Measurements from ENCODE around the gene PEX16. TPM values are rescaled to one million over a fixed set of nuclear protein-coding genes. Genes with fewer than 3 reads are reported as not detected.

PEX16 gene
- polyA plus RNA-seq, 6 donors from 2014 or later = 47.4 to 64.4 (median 60.4) TPM

DNA sequence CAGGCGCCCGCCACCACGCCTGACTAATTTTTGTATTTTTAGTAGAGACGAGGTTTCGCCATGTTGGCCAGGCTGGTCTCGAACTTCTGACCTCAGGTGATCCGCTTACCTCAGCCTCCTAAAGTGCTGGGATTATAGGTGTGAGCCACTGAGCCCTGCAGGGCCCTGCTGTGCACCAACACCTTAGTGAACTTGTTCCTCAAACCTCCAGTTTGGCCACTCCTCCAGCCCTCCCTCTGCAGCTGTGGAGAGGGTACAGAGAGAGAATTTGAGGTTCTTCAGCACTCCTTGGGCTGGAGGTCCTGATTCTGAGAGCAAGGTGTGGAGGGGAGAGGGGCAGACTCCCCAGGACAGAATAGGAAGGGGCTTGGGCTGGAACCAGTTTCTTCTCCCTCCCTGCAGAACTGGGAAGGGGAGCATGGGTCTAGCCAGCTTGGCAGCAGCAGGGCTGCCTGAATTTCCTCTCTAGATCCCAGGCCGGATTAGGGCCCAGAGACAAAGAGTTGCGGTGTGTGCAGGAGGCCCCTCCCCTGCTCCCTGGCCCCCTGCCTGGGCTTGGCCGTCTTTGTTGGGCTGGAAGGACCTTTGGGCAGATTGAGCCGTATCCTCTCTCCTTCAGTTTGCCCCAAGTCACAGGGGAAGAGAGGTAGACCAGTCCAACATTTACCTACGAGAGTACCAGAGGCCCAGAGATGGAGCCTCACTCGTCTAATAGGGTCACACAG, 2.3 kb upstream of the PEX16 start:
- H3K27ac Mint-ChIP-seq = peak overlapping the region in 3 of 6 donors; percentile 18 to 94 (median 92)
- H3K9me3 Mint-ChIP-seq = no peaks in the 10 kb centered on the region
- H3K27me3 Mint-ChIP-seq = no peaks in the 10 kb centered on the region
- ATAC-seq (ENCODE audit: low read depth in 2 of 2) = no peak
- peak overlapping the region; percentile 87 to 97 (median 96) for H3K4me3 Mint-ChIP-seq
- no peaks in the 10 kb centered on the region for H3K36me3 Mint-ChIP-seq
- H3K4me1 Mint-ChIP-seq = peaks cover 56 to 75% (median 72%) of the 10 kb centered on the region in 3 donors
- DNase-seq = no peak

GRCh38 chr11:45918962-45919675, 1.4 kb upstream of the PEX16 start:
- Mint-ChIP-seq H3K4me1 (peaks cover 50 to 69% (median 69%) of the 10 kb centered on the region in 3 donors), H3K27ac (peak overlapping the region in 5 of 6 donors; percentile 93 to 97 (median 96)), H3K4me3 (peak overlapping the region; percentile 87 to 97 (median 96)), H3K36me3 (no peaks in the 10 kb centered on the region), H3K27me3 (no peaks in the 10 kb centered on the region), H3K9me3 (no peaks in the 10 kb centered on the region)
- ATAC-seq (ENCODE audit: low read depth in 2 of 2) (no peak), DNase-seq (no peak)

DNA sequence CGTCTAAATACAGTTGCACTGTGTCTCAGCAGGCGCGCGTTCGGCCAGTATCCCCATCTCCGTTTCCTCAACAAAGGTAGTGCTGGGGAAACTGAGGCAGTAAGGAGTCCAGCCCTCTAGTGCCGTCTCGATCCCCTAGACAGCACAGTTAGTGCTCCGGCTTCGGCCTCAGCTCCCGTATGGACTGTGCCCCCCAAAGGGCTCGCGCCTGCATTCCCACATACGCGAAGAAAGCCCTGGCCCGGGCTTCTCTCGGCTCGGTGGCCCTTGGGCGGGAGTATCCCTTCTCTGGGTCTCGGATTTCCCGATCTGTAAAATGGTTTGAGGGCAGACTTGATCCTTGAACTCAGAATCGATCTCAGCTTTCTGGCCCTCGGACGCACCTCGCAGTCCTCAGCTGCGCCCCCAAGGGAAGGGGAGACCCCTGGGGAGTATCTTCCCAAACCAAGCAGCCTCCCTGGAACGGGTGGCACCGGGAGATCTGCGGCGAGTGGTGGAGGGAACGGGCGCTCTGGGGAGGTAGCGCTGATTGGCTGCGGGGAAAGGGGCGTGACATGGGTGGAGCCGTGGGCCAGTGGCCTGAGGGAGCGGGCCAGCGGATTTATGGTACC, 759 bp upstream of the PEX16 start:
- peaks cover 48 to 66% (median 66%) of the 10 kb centered on the region in 3 donors for H3K4me1 Mint-ChIP-seq
- peaks cover 0 to 2% of the 10 kb centered on the region in 2 donors for H3K36me3 Mint-ChIP-seq

DNA sequence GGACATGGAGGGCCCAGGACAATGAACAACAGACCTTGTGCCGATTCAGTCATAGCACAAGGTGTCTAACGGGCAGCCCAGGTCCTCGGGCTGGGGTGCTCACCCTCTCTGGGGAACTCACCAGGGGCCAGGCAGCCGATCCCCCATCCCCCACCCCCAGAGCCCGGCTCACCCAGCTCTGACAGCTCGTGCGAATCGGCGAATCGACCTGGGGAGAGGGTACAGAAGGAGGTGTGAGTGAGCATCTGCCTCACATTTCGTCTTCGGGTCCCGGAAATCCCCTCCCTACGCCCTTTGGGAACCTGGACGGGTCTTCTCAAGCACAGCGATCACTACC, 423 bp downstream of the PEX16 start:
- Mint-ChIP-seq H3K36me3 (peaks cover 0 to 5% of the 10 kb centered on the region in 2 donors), H3K4me1 (peaks cover 45 to 67% (median 66%) of the 10 kb centered on the region in 3 donors), H3K4me3 (peak overlapping the region; percentile 87 to 97 (median 96)), H3K9me3 (no peaks in the 10 kb centered on the region), H3K27me3 (no peaks in the 10 kb centered on the region), H3K27ac (peak overlapping the region; percentile 93 to 97 (median 96))
- ATAC-seq (ENCODE audit: low read depth in 2 of 2) = peak; percentile 9 to 13
- no peak for DNase-seq

More for the DNA sequence above, 759 bp upstream of the PEX16 start:
- Mint-ChIP-seq H3K4me3 (peak overlapping the region; percentile 87 to 97 (median 96)), H3K27me3 (no peaks in the 10 kb centered on the region), H3K9me3 (no peaks in the 10 kb centered on the region), H3K27ac (peak overlapping the region; percentile 93 to 97 (median 96))
- DNase-seq (peak; percentile 50), ATAC-seq (ENCODE audit: low read depth in 2 of 2) (peak in 1 of 2 donors; percentile 7)

GRCh38 chr11:45915446-45915845, 2.2 kb downstream of the PEX16 start:
- Mint-ChIP-seq H3K27ac (peak overlapping the region in 3 of 6 donors; percentile 24 to 67 (median 28)), H3K4me3 (peak overlapping the region in 6 of 8 donors; percentile 20 to 83 (median 63)), H3K9me3 (no peaks in the 10 kb centered on the region), H3K27me3 (no peaks in the 10 kb centered on the region), H3K36me3 (peaks cover 0 to 12% of the 10 kb centered on the region in 2 donors), H3K4me1 (peaks cover 39 to 54% (median 53%) of the 10 kb centered on the region in 3 donors)
- ATAC-seq (ENCODE audit: low read depth in 2 of 2) = no peak
- no peak for DNase-seq

GRCh38 chr11:45913942-45914635, 3.6 kb downstream of the PEX16 start:
- no peaks in the 10 kb centered on the region for H3K9me3 Mint-ChIP-seq
- H3K27ac Mint-ChIP-seq = peak overlapping the region in 2 of 6 donors; percentile 63 to 80
- H3K4me1 Mint-ChIP-seq = peaks cover 26 to 40% (median 39%) of the 10 kb centered on the region in 3 donors
- H3K4me3 Mint-ChIP-seq = peak overlapping the region in 3 of 8 donors; percentile 53 to 75 (median 73)
- H3K36me3 Mint-ChIP-seq = peaks cover 0 to 12% of the 10 kb centered on the region in 2 donors
- no peak for DNase-seq
- H3K27me3 Mint-ChIP-seq = no peaks in the 10 kb centered on the region
- ATAC-seq (ENCODE audit: low read depth in 2 of 2) = no peak

- Mint-ChIP-seq H3K27me3 (no peaks in the 10 kb centered on the region), H3K9me3 (no peaks in the 10 kb centered on the region), H3K4me3 (no peak overlapping the region), H3K36me3 (peaks cover 0 to 12% of the 10 kb centered on the region in 2 donors), H3K4me1 (peaks cover 24 to 38% (median 34%) of the 10 kb centered on the region in 3 donors), H3K27ac (peak overlapping the region in 1 of 6 donors; percentile 75)
- no peak for DNase-seq
- no peak for ATAC-seq (ENCODE audit: low read depth in 2 of 2)
These were observed 4.2 kb downstream of the PEX16 start for GRCh38 chr11:45913514-45913913.

DNA sequence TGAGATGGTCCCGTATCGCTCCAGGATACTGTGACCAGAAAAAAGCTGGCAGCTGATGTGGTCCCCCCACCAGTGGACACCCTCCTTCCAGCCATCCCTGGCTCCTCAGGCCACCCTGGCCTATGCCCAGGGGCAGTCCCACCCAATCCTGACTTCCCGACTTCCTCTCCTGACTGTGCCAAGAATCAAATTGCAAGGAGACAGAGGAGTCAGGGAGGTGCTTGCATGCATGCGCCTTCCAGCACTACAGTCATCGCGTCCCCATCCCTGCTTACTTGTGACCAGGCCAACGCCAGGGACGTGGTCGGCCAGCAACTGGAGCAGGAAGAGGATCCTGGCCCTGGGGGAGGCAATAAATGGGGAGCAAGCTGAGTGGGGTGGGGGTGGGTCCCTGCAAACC, 7.1 kb downstream of the PEX16 start:
- H3K36me3 Mint-ChIP-seq = peaks cover 0 to 12% of the 10 kb centered on the region in 2 donors
- no peaks in the 10 kb centered on the region for H3K9me3 Mint-ChIP-seq
- no peak overlapping the region for H3K27ac Mint-ChIP-seq
- DNase-seq = no peak
- H3K4me1 Mint-ChIP-seq = peaks cover 14 to 29% (median 22%) of the 10 kb centered on the region in 3 donors
- no peak for ATAC-seq (ENCODE audit: low read depth in 2 of 2)
- H3K4me3 Mint-ChIP-seq = no peak overlapping the region
- no peaks in the 10 kb centered on the region for H3K27me3 Mint-ChIP-seq

- H3K36me3 Mint-ChIP-seq = peaks cover 0 to 12% of the 10 kb centered on the region in 2 donors
These were observed 7.8 kb downstream of the PEX16 start for GRCh38 chr11:45909594-45910475.

DNA sequence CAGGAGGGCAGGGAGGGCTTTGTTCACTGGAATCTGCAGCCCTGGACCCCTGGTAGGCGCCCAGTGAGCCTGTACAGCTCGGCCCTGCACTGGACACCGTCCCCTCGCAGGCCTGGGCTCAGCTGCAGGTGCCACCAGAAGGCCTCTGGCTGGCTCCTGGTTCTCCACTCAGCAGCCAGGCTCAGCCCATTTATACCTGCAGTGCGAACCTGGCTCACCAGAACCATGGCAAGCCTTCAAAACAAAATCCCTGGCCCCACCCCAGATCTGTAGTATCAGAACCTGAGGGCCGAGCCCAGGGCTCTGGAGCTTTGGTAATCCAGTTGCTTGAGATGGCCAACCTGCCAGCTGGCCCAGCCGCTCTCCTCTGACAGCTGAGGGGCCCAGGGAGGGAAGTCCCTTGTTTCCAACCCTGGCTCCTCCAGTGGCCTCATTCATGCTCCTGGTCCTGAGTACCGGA, 9.7 kb downstream of the PEX16 start:
- Mint-ChIP-seq H3K9me3 (no peaks in the 10 kb centered on the region), H3K27ac (peak overlapping the region in 2 of 6 donors; percentile 34 to 41), H3K36me3 (peaks cover 0 to 7% of the 10 kb centered on the region in 2 donors), H3K27me3 (no peaks in the 10 kb centered on the region), H3K4me3 (no peak overlapping the region), H3K4me1 (peaks cover 10 to 19% (median 11%) of the 10 kb centered on the region in 3 donors)
- ATAC-seq (ENCODE audit: low read depth in 2 of 2) (no peak), DNase-seq (no peak)

More at GRCh38 chr11:45909594-45910475, 7.8 kb downstream of the PEX16 start:
- ATAC-seq (ENCODE audit: low read depth in 2 of 2) (no peak), DNase-seq (no peak)
- H3K27ac Mint-ChIP-seq = peak overlapping the region in 1 of 6 donors; percentile 20
- no peaks in the 10 kb centered on the region for H3K9me3 Mint-ChIP-seq
- peaks cover 11 to 24% (median 19%) of the 10 kb centered on the region in 3 donors for H3K4me1 Mint-ChIP-seq
- peak overlapping the region in 1 of 8 donors; percentile 2 for H3K4me3 Mint-ChIP-seq
- H3K27me3 Mint-ChIP-seq = no peaks in the 10 kb centered on the region

DNA sequence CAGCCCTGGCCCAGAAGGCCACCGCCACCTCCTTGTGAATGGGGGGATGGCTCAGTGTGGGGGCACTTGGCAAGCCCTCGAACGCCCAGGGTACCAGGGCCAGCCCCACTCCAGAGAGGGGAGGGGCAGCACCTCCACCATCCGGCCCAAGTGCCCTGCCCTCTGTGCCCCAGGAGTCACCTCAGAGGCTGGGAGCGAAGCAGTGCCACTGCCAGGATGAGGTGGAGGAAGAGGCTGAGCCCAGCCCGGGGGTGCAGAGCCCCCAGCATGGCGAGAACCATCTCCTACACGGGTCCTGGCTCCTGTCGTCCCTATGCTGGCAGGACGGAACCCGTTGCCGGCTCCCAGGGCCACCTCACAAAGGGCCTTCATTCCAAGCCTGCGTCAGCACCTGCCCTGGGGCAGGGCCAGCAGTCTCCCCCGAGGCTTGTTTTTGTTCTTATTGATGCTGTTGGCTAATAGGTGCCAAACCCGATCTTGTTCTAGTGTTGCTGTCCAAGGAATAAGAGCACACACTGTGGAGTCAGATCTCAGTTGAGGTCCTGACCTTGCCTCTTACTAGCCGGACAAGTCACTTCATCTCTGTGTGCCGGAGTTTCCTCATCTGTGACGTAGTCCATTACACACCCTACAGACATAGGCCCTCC, 10.6 kb downstream of the PEX16 start, which contains the start of gene FREY1:
TSS of gene FREY1 (minus strand) at position 307 of the 647 bp plus-strand sequence. CDS start at position 281, 26 bp downstream.
- Mint-ChIP-seq H3K27ac (peak within 1 kb of the TSS in 3 of 6 donors; percentile 63 to 82 (median 80)), H3K4me3 (peak within 1 kb of the TSS in 1 of 8 donors; percentile 15)

More for the DNA sequence above, 10.6 kb downstream of the PEX16 start, which contains the start of gene FREY1:
- Mint-ChIP-seq H3K27me3 (no peaks in the 10 kb centered on the region), H3K9me3 (no peaks in the 10 kb centered on the region), H3K36me3 (peaks cover 0 to 7% of the 10 kb centered on the region in 2 donors), H3K4me1 (peaks cover 10 to 19% (median 11%) of the 10 kb centered on the region in 3 donors)
- DNase-seq (no peak), ATAC-seq (ENCODE audit: low read depth in 2 of 2) (no peak)
